Activated T-cell treated with anti-CD3 and anti-CD28 coated beads for 48 hours (primary cell): ENCODE data around the gene MGST1.

ENCODE experiments used
- DNase-seq: peaks from one replicate; pipeline ENCODE4 v3.0.0-alpha.2; 2020; ENCODE audit warnings: low read depth

Gene MGST1

DNA sequence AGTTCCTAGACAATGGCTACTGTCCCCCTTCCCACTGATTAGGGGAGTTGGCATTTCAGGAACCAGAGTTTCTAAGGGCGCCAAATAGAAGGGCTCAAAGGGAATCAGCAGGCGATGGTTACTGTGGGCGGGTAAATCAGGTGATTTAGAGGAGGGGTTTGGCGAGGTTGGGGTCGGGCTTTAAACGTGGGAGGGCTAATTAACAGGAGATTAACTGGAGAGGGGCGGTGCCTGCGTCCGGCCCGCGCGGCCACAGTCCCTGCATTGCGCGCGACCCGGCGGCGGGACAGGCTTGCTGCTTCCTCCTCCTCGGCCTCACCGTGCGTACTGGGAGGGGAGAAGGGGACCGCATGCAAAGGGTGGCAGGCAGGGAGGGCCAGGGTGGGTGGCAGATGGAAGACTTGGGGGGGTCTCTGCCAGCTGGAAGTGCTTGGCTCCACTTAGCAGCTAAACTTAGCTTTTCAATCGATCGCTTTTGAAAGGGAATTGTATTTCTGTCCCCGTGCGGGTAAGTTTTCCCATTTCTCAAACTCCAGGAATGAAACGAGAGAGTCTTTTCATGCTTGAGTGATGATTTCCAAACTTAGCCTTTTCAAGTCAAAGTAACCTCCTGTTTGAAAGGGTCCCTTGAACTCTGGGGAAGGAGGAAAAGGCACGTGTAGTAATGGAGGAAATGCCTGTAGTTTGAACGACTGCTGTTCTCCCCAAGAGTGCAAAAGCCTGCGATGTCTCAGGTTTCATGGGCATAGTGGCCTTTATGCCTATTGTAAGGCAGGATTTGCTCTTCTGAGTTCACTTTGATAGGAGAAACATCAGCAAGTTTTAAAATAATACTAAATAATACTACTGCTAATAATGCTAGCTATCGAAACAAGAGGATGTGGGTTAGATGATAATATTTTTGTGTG is at the start of gene MGST1:
MGST1 (plus strand) TSS at position 255 of the 908 bp plus-strand sequence. CDS start 6,608 bp downstream, outside the sequence.
- no peak for DNase-seq

- no peak for DNase-seq
These were observed 48.0 kb upstream of the MGST1 start for GRCh38 chr12:16299403-16299802.

DNA sequence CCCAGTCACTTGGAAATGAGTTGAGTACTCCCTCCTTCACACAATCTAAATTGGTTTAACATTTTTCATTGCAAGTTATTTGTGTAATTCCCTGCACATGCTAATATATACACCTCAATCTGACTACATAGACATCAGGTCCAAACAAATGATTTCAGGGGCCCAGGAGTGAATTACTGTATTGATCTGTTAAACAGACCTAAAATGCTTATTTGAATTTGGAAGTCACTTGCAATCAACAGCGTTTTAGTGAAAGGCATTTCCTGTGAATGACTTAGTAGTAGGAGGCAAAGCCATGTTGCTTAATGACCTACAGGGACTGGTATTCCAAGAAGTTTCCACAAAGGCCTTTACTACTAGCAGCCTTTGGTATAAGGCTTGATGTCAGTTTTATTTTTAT is 47.3 kb upstream of the MGST1 start:
- no peak for DNase-seq

- no peak for DNase-seq
These were observed 46.7 kb upstream of the MGST1 start for GRCh38 chr12:16300736-16301135.

DNA sequence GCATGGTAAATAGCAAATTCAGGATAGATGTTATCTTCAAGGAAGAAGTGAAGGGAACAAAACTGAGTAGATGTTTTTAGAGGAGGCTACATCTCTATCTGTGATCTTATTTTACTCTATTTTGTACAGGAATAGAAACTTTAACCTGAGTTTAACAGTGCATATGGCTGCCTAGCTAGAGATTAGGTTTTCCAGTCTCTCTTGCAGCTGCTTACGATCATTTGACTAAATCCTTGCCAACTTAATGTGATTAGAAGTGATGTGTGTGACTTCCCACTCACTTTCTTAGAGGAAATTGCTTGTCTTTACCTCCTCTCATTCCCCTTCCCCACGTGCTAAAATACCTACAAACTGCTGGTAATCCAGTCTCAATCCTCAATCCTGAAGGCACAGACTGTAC is 43.5 kb upstream of the MGST1 start:
- DNase-seq = no peak

DNA sequence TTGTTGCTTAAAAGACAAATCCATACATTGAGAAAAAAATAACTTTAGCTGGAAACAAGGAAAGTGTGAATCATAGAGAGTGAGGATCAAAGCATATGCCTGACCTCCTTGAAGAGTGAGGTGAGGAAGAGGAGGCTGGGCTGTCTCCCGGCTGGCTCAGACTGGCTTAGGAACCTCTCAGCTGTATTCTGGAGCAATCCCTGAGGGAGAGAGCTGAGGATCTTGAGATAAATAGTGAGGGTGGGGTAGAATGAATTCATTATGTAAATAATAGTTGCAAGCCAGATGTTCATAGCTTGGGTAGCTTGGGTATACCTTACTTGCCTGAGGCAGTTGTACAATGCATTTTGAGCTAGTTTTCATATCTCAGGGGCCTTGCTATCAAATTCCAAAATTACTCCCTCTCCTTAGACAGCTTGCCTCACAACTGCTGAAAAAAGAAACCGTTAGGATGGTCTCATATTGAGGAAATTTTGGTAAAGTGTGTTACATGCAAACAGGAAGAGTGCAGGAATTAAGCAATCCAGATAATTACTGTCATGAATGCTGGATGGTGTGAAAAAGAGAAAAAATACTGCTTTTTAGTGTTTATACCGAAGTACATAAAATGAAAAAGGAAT is 39.5 kb upstream of the MGST1 start:
- no peak for DNase-seq

DNA sequence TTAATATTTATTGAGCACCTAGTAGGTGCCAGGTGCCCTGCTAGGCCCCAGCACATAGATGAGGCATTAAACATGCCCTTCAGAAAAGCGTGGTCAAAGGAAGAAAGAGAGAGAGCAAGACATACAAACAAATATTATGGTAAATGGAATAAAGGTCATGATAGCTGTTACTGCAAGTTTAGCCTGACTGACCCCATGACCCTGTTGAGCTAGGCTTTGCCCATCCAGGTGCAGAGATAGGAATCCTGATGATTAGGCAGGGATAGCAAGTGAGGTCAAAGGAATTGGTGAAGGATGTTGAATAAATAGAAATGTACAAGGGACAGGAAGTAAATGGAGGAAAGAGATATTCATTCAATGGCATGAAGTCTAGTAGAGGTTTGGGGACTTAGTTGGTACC is 36.5 kb upstream of the MGST1 start:
- DNase-seq = no peak

DNA sequence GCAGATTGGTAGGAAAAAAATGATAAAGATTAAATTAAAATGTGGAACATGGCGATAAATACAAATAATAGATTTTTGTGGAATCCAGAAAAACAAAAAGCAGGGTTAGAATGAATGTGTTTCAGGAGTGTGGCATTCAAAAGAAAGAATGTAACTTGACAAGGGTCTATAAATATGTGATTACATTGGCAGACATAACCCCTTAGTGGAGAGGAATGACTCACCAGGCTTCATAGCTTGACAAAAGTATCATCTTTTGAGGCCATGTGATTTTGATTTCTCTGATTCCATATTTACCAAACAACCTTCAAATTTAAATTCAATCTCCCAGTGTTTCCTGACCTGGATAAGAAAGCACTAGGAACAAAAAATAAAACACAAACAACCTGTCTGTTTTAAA is 24.4 kb upstream of the MGST1 start:
- DNase-seq = no peak

DNA sequence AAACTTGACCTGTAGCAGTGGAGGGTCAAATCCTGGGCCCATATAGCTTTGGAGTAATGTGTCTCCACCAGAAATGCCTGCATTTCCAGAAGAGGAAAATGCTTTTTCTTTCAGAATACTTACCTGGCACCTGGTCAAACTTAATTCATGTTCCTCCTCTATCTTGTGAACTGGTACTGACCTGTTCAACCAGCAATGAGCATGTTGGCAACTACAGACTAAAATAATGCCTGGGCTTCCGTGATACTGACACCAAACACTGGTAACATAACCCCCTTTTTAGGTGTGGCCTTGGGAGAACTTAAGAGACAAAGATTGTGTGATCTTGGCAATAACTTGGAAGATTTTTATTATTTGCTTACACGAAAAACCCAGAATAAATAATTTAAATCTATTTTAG is 23.8 kb upstream of the MGST1 start:
- DNase-seq = no peak

DNA sequence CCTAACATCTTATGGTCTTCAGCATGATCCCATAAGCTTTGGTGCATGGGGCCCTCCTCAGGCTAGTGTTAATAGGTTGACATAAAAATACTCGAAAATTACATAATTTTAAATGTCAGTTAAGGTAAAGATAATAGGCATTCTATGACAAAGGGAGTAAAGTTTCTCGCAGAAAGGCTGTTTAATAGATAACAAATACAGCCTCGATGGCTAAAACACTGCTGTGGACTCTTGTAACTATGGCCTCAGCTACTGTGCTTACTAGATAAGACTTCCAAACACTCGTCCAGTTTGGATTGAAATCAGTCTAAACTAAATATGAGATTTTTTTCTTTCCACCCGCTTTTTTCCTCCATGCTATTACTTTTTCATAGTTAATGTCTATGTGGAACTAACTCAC is 23.2 kb upstream of the MGST1 start:
- DNase-seq = no peak

- no peak for DNase-seq
These were observed 22.7 kb upstream of the MGST1 start for GRCh38 chr12:16324772-16325171.

GRCh38 chr12:16325426-16325825 is 22.0 kb upstream of the MGST1 start:
- no peak for DNase-seq

- DNase-seq = no peak
These were observed 19.5 kb upstream of the MGST1 start for GRCh38 chr12:16327963-16328362.

DNA sequence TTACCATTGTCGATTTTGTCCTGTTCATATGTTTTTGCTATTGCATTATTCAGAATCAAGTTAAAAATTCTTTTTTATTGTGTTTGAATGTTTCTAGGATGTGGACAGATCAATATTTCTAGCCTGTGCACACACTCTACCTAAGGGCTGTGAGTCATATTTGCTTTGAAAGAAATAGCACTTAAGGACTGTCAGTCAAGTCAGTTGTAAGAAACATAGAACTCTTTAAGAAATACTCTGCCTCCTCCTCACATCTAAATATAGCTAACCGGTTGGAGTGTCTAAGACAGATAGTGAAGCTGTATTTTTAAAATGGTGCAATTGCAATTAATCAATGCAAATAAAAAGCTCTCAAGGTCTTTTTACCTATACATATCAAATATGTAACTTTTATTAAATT is 17.9 kb upstream of the MGST1 start:
- no peak for DNase-seq

DNA sequence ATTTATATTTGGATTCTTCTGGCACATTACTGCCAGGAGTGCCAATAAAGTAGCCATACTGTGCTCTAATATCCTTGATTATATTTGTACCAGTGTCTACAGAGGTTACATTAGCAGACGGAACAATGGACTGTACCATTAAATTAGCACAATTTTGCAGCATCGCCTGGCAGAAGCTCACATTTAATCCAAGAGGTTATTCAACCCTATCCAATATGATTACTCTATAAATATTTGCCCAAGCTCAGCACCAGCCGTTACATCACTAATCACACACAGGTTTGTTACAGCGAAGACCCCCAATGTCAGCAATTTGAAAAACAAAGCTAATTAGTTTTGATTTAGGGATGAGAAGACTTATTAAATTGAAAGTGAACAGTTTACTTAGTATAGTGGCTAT is 16.9 kb upstream of the MGST1 start:
- no peak for DNase-seq

- DNase-seq = no peak
These were observed 15.4 kb upstream of the MGST1 start for GRCh38 chr12:16331998-16332397.

GRCh38 chr12:16335838-16336237 is 11.6 kb upstream of the MGST1 start:
- no peak for DNase-seq

DNA sequence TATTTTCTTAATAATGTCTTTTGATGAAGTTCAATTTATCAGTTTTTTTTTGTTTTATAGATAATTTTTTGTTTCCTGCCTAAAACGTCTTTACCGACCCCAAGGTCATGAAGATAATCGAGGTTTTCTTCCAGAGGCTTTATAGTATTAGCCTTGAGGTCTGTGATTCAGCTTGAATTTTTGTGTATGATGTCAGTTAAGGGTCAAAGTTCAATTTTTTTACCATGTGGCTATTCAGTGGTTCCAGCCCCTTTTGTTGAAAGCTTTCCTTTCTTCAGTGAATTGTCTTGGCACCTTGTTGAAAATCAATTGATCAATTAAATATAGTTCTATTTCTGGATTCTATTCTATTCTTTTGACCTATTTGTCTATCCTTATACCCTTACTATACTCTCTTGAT is 3.2 kb upstream of the MGST1 start:
- DNase-seq = no peak

- DNase-seq = no peak
These were observed 2.3 kb upstream of the MGST1 start for GRCh38 chr12:16345105-16345504.

DNA sequence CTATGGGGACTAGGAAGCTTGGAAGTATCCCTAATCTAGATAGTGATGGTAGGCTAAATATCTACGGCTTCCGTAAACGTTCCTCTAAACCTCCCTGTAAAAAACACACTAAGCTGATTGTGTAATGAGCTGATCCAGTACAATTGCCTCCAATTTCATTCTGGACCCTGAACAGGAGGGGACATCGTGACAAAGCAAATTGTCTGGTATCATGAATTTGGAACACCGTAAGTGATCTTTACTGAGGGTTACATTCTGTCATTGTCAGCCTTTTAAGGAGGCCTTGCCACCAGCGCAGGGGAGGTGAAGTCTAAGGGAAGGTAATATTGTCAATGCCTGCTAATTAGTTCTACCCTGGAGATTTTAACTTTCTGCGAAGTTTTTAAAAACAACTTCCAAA is 487 bp upstream of the MGST1 start:
- DNase-seq = no peak

DNA sequence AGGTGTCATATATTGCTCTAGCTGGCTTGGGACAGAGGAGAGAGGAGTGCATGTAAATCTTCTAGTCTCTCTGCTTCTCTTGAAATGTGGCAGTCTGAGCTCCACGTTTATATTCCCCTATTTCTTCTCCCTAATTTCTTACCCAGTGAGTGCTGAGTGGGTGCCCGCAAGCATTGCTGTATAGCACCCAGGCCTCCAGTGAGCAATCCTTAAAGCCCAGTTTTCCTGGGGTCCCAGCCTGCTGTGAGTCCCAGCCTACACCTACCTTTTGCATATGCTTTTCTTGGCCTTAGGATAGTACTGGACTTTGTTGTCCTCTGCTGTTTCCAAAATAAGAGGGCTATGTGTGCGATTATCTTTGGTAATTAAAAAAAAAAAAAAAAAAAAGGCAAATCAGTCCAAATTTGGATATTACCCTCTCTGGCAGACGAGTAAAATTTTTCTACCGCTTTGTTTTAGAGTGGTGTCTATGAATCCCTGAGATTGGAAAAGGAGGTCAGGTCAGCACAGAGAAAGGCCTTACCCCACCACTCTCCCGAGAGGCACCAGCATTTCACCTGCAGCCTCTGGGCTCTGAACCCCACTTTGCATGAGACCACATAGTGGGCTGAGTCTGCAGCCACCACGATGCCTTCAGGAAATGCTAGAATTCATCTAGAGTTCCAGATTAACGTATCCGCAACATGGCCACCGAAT is 1.1 kb downstream of the MGST1 start:
- DNase-seq = no peak

- DNase-seq = no peak
These were observed 1.7 kb downstream of the MGST1 start for GRCh38 chr12:16349131-16349460.

DNA sequence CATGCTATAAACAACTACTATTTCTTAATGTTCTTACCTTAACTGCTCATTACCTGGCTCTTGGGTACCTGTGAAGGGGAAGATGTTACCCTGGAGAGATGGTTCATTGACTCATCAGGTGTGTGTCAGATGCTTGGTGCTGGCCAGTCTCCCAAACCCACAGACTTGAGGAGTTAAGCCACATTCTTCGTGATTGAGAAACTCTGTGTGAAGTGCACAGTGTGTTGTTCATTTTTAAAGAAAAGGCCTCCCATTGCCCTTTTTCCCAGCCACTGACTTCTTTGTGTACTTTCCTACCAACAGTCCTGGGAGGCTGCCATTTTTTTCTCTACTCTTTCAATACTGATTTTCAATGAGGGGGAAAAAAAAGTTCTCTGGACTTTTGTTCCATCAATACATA is 3.2 kb downstream of the MGST1 start:
- DNase-seq = no peak
